Peyer's patch (tissue), 4 donors: ENCODE measurements around the gene LEMD2. TPM values are rescaled to one million over a fixed set of nuclear protein-coding genes. Genes with fewer than 3 reads are reported as not detected.

ENCODE experiments used
- DNase-seq, 3 donors: peaks; one replicate each; pipeline ENCODE4 v3.0.0-alpha.2; 2017 to 2019
- H3K27ac ChIP-seq, 4 donors: fragments of 200-600 bp; sonication (generic); one replicate each; pipeline ENCODE4 v1.5.1; 2016 to 2019
- H3K27me3 ChIP-seq, 2 donors: fragments of 200-600 bp; sonication (generic); one replicate each; pipeline ENCODE4 v1.5.1; 2019
- H3K36me3 ChIP-seq, 3 donors: fragments of 200-600 bp; sonication (generic); one replicate each; pipeline ENCODE4 v1.5.1; 2016 to 2019
- H3K4me1 ChIP-seq, 4 donors: fragments of 200-600 bp; sonication (generic); one replicate each; pipeline ENCODE4 v1.5.1; 2016 to 2019
- H3K4me3 ChIP-seq, 4 donors: fragments of 200-600 bp; sonication (generic); 1 replicate in 3 of 4; 2 replicates in 1 of 4; pipeline ENCODE4 v1.5.1; 2016 to 2019; ENCODE audit warnings: mild to moderate bottlenecking in 1 of 4
- H3K9me3 ChIP-seq, 4 donors: fragments of 200-600 bp; sonication (generic); one replicate each; pipeline ENCODE4 v1.5.1; 2016 to 2019; ENCODE audit warnings: mild to moderate bottlenecking in 1 of 4
- POLR2A ChIP-seq, 2 donors: fragments of 450-650 bp; IDR thresholded peaks; one replicate each; pipeline ENCODE4 v1.5.1; 2017; ENCODE audit warnings: antibody characterized with exemption in 2 of 2, mild to moderate bottlenecking in 2 of 2, moderate library complexity in 2 of 2
- total RNA-seq, 4 donors: library from RNA; depleted of rRNA; stranded (reverse); fragments of >200 nt; gene quantifications; one replicate each; pipeline ENCODE4 v1.1.0, GENCODE V29; 2016
- TF ChIP-seq, protein P1 (sequence below), 6 experiments: fragments of 450-650 bp in 4 of 6; fragments of 200-600 bp in 2 of 6; sonication (generic) in 1 of 6; IDR thresholded peaks; one replicate each; pipeline ENCODE4 v1.5.1; 2017 to 2019; ENCODE audit warnings: antibody characterized with exemption in 6 of 6, mild to moderate bottlenecking in 3 of 6, moderate library complexity in 1 of 6

The LEMD2 gene
- total RNA-seq, 4 donors from 2014 or later, result 53.8 to 85.3 (median 75.8) TPM

DNA sequence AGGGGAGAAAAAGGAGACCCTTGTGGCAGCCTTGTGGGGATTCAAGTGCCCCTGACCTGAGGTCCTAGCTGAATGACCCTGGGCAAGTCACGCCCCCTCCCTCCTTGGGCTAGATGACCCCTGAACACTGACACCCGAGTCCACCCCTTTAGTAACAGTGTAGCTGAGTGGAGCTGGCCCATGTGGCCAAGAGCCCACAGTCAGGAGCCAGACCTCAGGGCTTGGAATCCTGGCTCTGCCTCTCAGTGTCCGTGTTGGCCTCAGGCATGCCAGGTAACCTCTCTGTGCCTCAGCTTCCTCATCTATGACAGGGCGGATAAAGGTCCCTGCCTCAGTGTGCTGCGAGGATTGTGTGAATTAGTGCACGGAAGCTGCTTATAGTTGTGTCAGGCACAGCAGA is 56.5 kb downstream of the LEMD2 start:
- no peak for TF ChIP-seq POLR2A (IDR thresholded peaks at IDR 0.05)
- Histone ChIP-seq H3K36me3 (no peaks in the 10 kb centered on the region), H3K27me3 (no peaks in the 10 kb centered on the region), H3K9me3 (no peaks in the 10 kb centered on the region), H3K4me3 (no peak overlapping the region), H3K27ac (no peak overlapping the region), H3K4me1 (no peaks in the 10 kb centered on the region)
- DNase-seq, result no peak

DNA sequence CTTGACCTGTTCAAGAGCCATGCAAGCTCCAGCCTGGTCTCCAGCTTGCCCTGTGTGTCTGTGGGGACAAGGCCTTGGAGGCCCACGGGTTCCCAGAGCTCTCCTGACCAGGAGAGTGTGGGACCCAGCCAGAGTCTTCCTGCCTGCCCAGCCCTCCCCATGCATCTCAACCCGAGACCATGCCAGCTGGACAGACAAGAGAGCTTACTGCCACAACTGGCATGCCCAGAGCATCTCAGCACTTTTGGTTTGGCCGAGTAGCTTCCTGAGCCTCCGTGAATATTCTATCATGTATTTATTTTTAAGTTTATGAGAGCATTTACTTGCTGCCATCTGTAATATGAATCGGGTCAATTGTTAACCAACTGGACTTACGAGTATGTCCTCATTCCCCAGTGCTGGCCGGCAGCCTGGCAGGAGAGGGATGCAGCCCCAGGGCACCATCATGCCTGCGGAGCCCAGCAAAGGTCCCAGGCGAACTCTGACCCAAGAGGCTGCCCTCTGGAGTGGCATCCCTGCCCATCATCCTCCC is 57.1 kb downstream of the LEMD2 start:
- no peak overlapping the region for H3K27ac ChIP-seq
- H3K4me1 ChIP-seq, result no peaks in the 10 kb centered on the region
- no peaks in the 10 kb centered on the region for H3K27me3 ChIP-seq
- no peak for DNase-seq
- no peak overlapping the region for H3K4me3 ChIP-seq
- no peaks in the 10 kb centered on the region for H3K9me3 ChIP-seq
- no peaks in the 10 kb centered on the region for H3K36me3 ChIP-seq
- no peak for TF ChIP-seq POLR2A (IDR thresholded peaks at IDR 0.05)
- TF ChIP-seq, protein P1, sequence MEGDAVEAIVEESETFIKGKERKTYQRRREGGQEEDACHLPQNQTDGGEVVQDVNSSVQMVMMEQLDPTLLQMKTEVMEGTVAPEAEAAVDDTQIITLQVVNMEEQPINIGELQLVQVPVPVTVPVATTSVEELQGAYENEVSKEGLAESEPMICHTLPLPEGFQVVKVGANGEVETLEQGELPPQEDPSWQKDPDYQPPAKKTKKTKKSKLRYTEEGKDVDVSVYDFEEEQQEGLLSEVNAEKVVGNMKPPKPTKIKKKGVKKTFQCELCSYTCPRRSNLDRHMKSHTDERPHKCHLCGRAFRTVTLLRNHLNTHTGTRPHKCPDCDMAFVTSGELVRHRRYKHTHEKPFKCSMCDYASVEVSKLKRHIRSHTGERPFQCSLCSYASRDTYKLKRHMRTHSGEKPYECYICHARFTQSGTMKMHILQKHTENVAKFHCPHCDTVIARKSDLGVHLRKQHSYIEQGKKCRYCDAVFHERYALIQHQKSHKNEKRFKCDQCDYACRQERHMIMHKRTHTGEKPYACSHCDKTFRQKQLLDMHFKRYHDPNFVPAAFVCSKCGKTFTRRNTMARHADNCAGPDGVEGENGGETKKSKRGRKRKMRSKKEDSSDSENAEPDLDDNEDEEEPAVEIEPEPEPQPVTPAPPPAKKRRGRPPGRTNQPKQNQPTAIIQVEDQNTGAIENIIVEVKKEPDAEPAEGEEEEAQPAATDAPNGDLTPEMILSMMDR (IDR thresholded peaks at IDR 0.05), result no peak

DNA sequence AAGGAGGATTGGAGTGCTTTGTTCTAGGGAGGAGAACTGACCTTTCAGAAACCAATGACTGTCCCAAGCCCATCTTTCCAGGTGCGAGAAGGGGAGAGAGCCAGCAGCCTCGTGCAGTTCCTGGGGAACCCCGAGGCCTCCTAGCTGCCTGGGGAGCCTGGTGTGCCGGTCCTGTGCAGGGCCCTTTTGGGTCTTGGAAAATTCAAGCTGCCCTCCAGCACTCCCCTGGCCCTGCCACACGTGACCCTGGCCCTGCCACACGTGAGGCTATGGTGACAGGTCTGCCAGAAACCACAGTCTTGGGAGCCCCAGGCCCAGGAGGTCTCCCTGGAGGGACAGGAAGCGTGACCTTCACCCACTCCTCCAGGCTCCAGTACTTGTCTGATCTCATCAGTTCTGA is 57.9 kb downstream of the LEMD2 start:
- H3K27ac ChIP-seq, result no peak overlapping the region
- no peaks in the 10 kb centered on the region for H3K36me3 ChIP-seq
- no peaks in the 10 kb centered on the region for H3K27me3 ChIP-seq
- H3K9me3 ChIP-seq, result no peaks in the 10 kb centered on the region
- DNase-seq, result no peak
- no peak overlapping the region for H3K4me3 ChIP-seq
- H3K4me1 ChIP-seq, result no peaks in the 10 kb centered on the region
- no peak for TF ChIP-seq POLR2A (IDR thresholded peaks at IDR 0.05)
- TF ChIP-seq, protein P1 (IDR thresholded peaks at IDR 0.05), result no peak

DNA sequence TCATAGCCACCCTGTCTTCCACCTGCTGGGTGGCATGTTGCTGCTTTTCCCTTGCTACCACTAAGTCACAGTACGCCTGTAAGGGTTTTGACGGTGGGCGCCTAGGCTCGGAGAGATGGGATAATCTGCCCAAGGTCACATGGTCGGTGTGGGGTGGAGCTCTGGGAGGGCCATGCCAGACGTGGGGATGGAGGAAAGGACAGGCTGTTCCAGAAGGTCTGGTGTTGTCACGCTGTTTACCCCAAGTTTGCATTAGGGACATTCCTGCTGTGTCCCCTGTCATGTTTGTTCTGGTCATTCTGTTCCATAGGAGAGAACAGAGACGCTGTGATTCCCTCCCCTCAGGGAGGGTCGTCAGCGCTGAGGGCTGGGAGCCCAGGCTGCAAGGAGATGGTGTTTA is 58.3 kb downstream of the LEMD2 start:
- no peak for DNase-seq
- no peak for TF ChIP-seq POLR2A (IDR thresholded peaks at IDR 0.05)
- TF ChIP-seq, protein P1 (IDR thresholded peaks at IDR 0.05), result no peak
- Histone ChIP-seq H3K27ac (no peak overlapping the region), H3K9me3 (no peaks in the 10 kb centered on the region), H3K4me1 (no peaks in the 10 kb centered on the region), H3K36me3 (no peaks in the 10 kb centered on the region), H3K27me3 (no peaks in the 10 kb centered on the region), H3K4me3 (no peak overlapping the region)

DNA sequence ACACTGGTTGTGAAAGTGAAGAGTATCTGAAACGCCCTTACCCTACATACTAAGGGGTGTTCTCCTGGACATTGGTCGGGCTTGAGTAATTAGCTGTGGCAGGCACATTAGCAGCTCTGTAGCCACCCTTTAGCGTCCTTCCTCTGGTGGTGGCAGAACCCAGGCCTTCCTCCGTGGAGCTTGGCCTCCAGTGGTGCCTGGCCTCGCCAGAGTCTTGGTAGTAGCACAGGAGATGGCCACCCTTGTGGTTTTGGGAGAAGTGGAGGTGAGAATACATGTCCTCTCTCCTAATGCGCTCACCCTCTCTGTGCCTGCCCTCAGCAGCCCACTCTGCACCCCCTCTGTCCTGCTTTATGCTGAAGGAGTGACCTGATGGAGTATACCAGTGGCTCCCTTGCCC is 59.9 kb downstream of the LEMD2 start:
- TF ChIP-seq, protein P1 (IDR thresholded peaks at IDR 0.05), result no peak
- TF ChIP-seq POLR2A (IDR thresholded peaks at IDR 0.05), result no peak
- Histone ChIP-seq H3K4me3 (no peak overlapping the region), H3K9me3 (no peaks in the 10 kb centered on the region), H3K27me3 (no peaks in the 10 kb centered on the region), H3K27ac (no peak overlapping the region), H3K4me1 (no peaks in the 10 kb centered on the region), H3K36me3 (no peaks in the 10 kb centered on the region)
- DNase-seq, result no peak

DNA sequence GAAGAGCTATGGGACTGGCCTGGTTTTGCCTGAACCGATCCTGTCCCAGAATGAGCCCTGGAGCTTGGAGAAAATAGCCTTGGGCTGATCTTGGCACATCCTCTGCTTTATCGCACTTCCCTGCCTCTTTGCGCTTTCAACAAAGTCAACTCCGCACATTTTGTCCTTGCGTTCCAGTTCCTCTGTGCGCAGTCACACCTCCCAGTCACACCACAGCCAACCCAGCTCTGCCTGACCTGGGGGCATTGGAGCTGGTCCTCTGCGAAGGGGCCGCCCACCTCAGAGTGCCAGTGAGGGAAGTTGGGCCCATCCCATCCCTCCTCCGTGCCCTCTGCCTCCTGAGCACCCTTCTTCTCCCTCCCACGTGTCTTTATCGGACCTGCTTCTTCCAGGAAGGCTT is 60.5 kb downstream of the LEMD2 start:
- Histone ChIP-seq H3K27me3 (no peaks in the 10 kb centered on the region), H3K9me3 (no peaks in the 10 kb centered on the region), H3K36me3 (no peaks in the 10 kb centered on the region), H3K4me3 (no peak overlapping the region), H3K27ac (no peak overlapping the region), H3K4me1 (no peaks in the 10 kb centered on the region)
- no peak for DNase-seq
- TF ChIP-seq POLR2A (IDR thresholded peaks at IDR 0.05), result no peak
- TF ChIP-seq, protein P1 (IDR thresholded peaks at IDR 0.05), result no peak
